GM12891 (cell line): ENCODE results near the gene FGF19.

ENCODE experiments used
- PAX5 ChIP-seq: IDR thresholded peaks from 2 replicates; pipeline ENCODE4 v1.6.1; 2011; ENCODE audit warnings: low read length, moderate library complexity, mild to moderate bottlenecking; ENCODE audit not compliant: insufficient read depth, severe bottlenecking
- POLR2A ChIP-seq: IDR thresholded peaks from 2 replicates; pipeline ENCODE4 v1.6.1; 2011; ENCODE audit warnings: low read depth, low read length, control low read depth
- POLR2AphosphoS5 ChIP-seq: IDR thresholded peaks from 2 replicates; pipeline ENCODE4 v1.6.1; 2011; ENCODE audit warnings: low read depth, low read length, control low read depth
- POU2F2 ChIP-seq: IDR thresholded peaks from 2 replicates; pipeline ENCODE4 v1.6.1; 2011; ENCODE audit warnings: low read depth, mild to moderate bottlenecking, control low read depth, low read length, moderate library complexity
- SPI1 ChIP-seq: IDR thresholded peaks from 2 replicates; pipeline ENCODE4 v1.6.1; 2011; ENCODE audit warnings: low read depth, low read length, control low read depth
- TAF1 ChIP-seq: IDR thresholded peaks from 2 replicates; pipeline ENCODE4 v1.6.1; 2011; ENCODE audit warnings: low read depth, low read length, control low read depth

DNA sequence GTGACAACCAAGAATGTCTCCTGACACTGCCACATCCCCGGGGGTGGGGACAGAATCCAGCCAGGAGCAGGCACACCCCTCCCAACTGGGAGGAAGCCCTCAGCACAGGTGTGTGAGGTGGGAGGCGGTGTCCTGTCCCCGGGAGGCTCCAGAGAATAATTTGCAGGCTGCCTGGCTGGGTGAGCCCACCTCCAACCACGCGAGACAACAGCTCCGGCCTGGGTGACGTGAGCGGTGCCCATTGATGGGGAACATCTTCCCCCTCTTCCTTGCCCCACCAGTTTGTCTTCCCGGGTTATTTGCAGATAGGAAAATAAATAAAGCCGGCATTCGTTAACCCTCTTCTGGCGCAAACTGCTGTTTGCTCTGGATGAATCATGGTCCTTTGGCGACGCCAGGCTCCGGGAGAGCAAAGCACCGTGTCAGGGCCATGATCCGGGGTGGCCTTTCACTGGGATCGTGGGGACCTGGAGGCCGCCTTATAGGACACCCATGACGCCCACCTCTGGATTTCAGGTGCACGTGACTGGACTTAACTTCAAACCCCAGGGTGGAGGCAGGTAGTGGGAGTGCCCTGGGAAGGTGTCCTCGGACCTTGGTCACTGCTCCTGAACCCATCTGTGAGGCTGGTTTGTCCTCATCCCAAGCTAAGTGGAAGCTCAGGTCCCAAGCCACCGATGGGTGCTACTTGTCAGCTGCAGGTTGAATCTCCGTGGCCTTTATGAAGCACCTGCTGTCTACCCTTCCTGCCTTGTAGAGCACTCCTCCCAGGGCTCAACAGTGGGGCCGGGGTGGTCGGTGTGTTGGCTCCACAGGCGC, 49.0 kb downstream of the FGF19 start:
- TF ChIP-seq POLR2AphosphoS5: 0 out of 2 replicates have a peak, but pooled peaks have one; percentile 29
- TF ChIP-seq POLR2A: no peak
- no peak for TF ChIP-seq TAF1
- TF ChIP-seq SPI1: no peak
- TF ChIP-seq POU2F2: no peak
- TF ChIP-seq PAX5: no peak
